SK-N-SH treated with all-trans-retinoic acid at 6 μM for 48 hours (cell line): ENCODE measurements around the gene C2CD4B.

Experiments
- ATAC-seq: fragments of 200-7000 bp; cut with Tn5 transposase; 3 replicates; pipeline ENCODE4 v1.9.1; 2020; ENCODE audit warnings: mild to moderate bottlenecking, moderate library complexity
- ARNTL ChIP-seq: fragments of 450-650 bp; formaldehyde crosslinking; IDR thresholded peaks from 2 replicates; pipeline ENCODE4 v1.5.0; 2020; ENCODE audit warnings: low read depth, mild to moderate bottlenecking, moderate library complexity, borderline replicate concordance
- CREB5 ChIP-seq: fragments of 250-450 bp; sonication (Bioruptor Pico); IDR thresholded peaks from 2 replicates; pipeline ENCODE4 v1.5.1; 2020; ENCODE audit warnings: low read depth, mild to moderate bottlenecking, moderate library complexity
- CSDC2 ChIP-seq: fragments of 250-450 bp; sonication (Bioruptor Pico); IDR thresholded peaks from 2 replicates; pipeline ENCODE4 v1.5.0; 2020; ENCODE audit warnings: mild to moderate bottlenecking, moderate library complexity
- CSRNP3 ChIP-seq: fragments of 250-450 bp; sonication (Bioruptor Pico); IDR thresholded peaks from 2 replicates; pipeline ENCODE4 v1.5.1; 2021; ENCODE audit warnings: mild to moderate bottlenecking, moderate library complexity
- ESRRG ChIP-seq: fragments of 250-450 bp; sonication (Bioruptor Pico); IDR thresholded peaks from 2 replicates; pipeline ENCODE4 v1.6.1; 2021; ENCODE audit warnings: mild to moderate bottlenecking
- GLIS3 ChIP-seq: fragments of 250-450 bp; sonication (Bioruptor Pico); IDR thresholded peaks from 2 replicates; pipeline ENCODE4 v1.5.0; 2020; ENCODE audit warnings: mild to moderate bottlenecking, moderate library complexity
- ISL1 ChIP-seq: fragments of 250-450 bp; sonication (Bioruptor Pico); IDR thresholded peaks from 2 replicates; pipeline ENCODE4 v2.1.2; 2022; ENCODE audit warnings: mild to moderate bottlenecking, moderate library complexity
- OSR1 ChIP-seq: fragments of 250-450 bp; sonication (Bioruptor Pico); IDR thresholded peaks from 2 replicates; pipeline ENCODE4 v1.8.0; 2022; ENCODE audit warnings: moderate library complexity, mild to moderate bottlenecking, inconsistent platforms
- PATZ1 ChIP-seq: fragments of 250-450 bp; sonication (Bioruptor Pico); IDR thresholded peaks from 2 replicates; pipeline ENCODE4 v1.8.0; 2020; ENCODE audit warnings: mild to moderate bottlenecking, moderate library complexity, borderline replicate concordance
- POU6F1 ChIP-seq: fragments of 250-450 bp; sonication (Bioruptor Pico); IDR thresholded peaks from 2 replicates; pipeline ENCODE4 v1.8.0; 2021; ENCODE audit warnings: low read depth, mild to moderate bottlenecking, moderate library complexity, borderline replicate concordance
- PPARA ChIP-seq: fragments of 250-450 bp; sonication (Bioruptor Pico); IDR thresholded peaks from 2 replicates; pipeline ENCODE4 v1.5.0; 2020; ENCODE audit warnings: mild to moderate bottlenecking, borderline replicate concordance
- RARB ChIP-seq: fragments of 250-450 bp; sonication (Bioruptor Pico); IDR thresholded peaks from 2 replicates; pipeline ENCODE4 v1.8.0; 2021; ENCODE audit warnings: mild to moderate bottlenecking, moderate library complexity
- SNAI2 ChIP-seq: fragments of 250-450 bp; sonication (Bioruptor Pico); IDR thresholded peaks from 2 replicates; pipeline ENCODE4 v1.5.0; 2020; ENCODE audit warnings: mild to moderate bottlenecking, moderate library complexity
- TCF4 ChIP-seq: fragments of 250-450 bp; sonication (Bioruptor Pico); IDR thresholded peaks from 2 replicates; pipeline ENCODE4 v1.8.0; 2021; ENCODE audit warnings: mild to moderate bottlenecking, moderate library complexity, borderline replicate concordance
- TOX ChIP-seq: fragments of 250-450 bp; sonication (Bioruptor Pico); IDR thresholded peaks from 2 replicates; pipeline ENCODE4 v1.8.0; 2021; ENCODE audit warnings: mild to moderate bottlenecking, moderate library complexity, borderline replicate concordance
- TSHZ2 ChIP-seq: fragments of 250-450 bp; sonication (Bioruptor Pico); IDR thresholded peaks from 2 replicates; pipeline ENCODE4 v1.5.0; 2020; ENCODE audit warnings: mild to moderate bottlenecking, moderate library complexity
- ZC3H10 ChIP-seq: fragments of 250-450 bp; sonication (Bioruptor Pico); IDR thresholded peaks from 2 replicates; pipeline ENCODE4 v1.5.1; 2021; ENCODE audit warnings: mild to moderate bottlenecking, moderate library complexity
- ZFP3 ChIP-seq: fragments of 250-450 bp; sonication (Bioruptor Pico); IDR thresholded peaks from 2 replicates; pipeline ENCODE4 v1.5.0; 2020; ENCODE audit warnings: mild to moderate bottlenecking, moderate library complexity
- ZFP30 ChIP-seq: fragments of 450-650 bp; formaldehyde crosslinking; IDR thresholded peaks from 2 replicates; pipeline ENCODE4 v1.5.0; 2022; ENCODE audit warnings: mild to moderate bottlenecking, moderate library complexity
- ZNF565 ChIP-seq: fragments of 450-650 bp; formaldehyde crosslinking; conservative IDR thresholded peaks from 2 replicates; pipeline ENCODE4 v1.5.0; 2020; ENCODE audit warnings: low read depth, mild to moderate bottlenecking, moderate library complexity
- ZNF70 ChIP-seq: fragments of 450-650 bp; formaldehyde crosslinking; IDR thresholded peaks from 2 replicates; pipeline ENCODE4 v1.5.0; 2020; ENCODE audit warnings: mild to moderate bottlenecking, moderate library complexity
- ZNF8 ChIP-seq: fragments of 450-650 bp; formaldehyde crosslinking; IDR thresholded peaks from 2 replicates; pipeline ENCODE4 v1.5.0; 2020; ENCODE audit warnings: mild to moderate bottlenecking, moderate library complexity

Gene C2CD4B

GRCh38 chr15:62153228-62153627 lies 11.9 kb downstream of the C2CD4B start:
- no peak for ATAC-seq
- no peak for TF ChIP-seq ZNF70 (CRISPR knock-in tag)

- no peak for TF ChIP-seq ZFP3 (CRISPR knock-in tag)
- TF ChIP-seq ZFP30 = no peak
- TF ChIP-seq TSHZ2 (CRISPR knock-in tag) = no peak
- TF ChIP-seq ZNF565 (CRISPR knock-in tag) = no peak
- ATAC-seq = no peak
Observed at GRCh38 chr15:62150445-62150844, 14.6 kb downstream of the C2CD4B start.

- TF ChIP-seq TOX = no peak
- TF ChIP-seq CSDC2 = no peak
- no peak for TF ChIP-seq CREB5 (CRISPR knock-in tag)
- no peak for TF ChIP-seq ZFP30
- no peak for TF ChIP-seq SNAI2 (CRISPR knock-in tag)
- no peak for TF ChIP-seq ESRRG (CRISPR knock-in tag)
- ATAC-seq = no peak
Observed at GRCh38 chr15:62149729-62150128, 15.4 kb downstream of the C2CD4B start.

GRCh38 chr15:62147551-62147950 lies 17.5 kb downstream of the C2CD4B start:
- TF ChIP-seq TOX (no peak), ZNF8 (CRISPR knock-in tag) (no peak), ZFP3 (CRISPR knock-in tag) (no peak), RARB (CRISPR knock-in tag) (no peak), CSDC2 (no peak), ISL1 (CRISPR knock-in tag) (no peak), ARNTL (CRISPR knock-in tag) (no peak), POU6F1 (CRISPR knock-in tag) (no peak), ZNF565 (CRISPR knock-in tag) (no peak), TCF4 (no peak), PATZ1 (CRISPR knock-in tag) (no peak), TSHZ2 (CRISPR knock-in tag) (no peak), ZC3H10 (CRISPR knock-in tag) (no peak), ZNF70 (CRISPR knock-in tag) (no peak), ESRRG (CRISPR knock-in tag) (no peak), OSR1 (CRISPR knock-in tag) (no peak), PPARA (CRISPR knock-in tag) (no peak), CSRNP3 (no peak), GLIS3 (CRISPR knock-in tag) (no peak)

More at GRCh38 chr15:62147551-62147950, 17.5 kb downstream of the C2CD4B start:
- ATAC-seq = no peak
